Mucosa of descending colon (tissue), 3 donors: Measurements from ENCODE around the gene PTGFR. TPM values are rescaled to one million over a fixed set of nuclear protein-coding genes. Genes with fewer than 3 reads are reported as not detected.

Experiments used
- ATAC-seq: fragments of 200-7000 bp; cut with Tn5 transposase; one replicate; pipeline ENCODE4 v1.9.1; 2020; ENCODE audit warnings: mild to moderate bottlenecking, moderate library complexity
- DNase-seq, 3 donors: peaks; one replicate each; pipeline ENCODE4 v3.0.0-alpha.2; 2020
- H3K36me3 ChIP-seq: fragments of 200-600 bp; one replicate; pipeline ENCODE4 v1.8.0; 2021; ENCODE audit warnings: low read depth, mild to moderate bottlenecking
- H3K4me1 ChIP-seq: fragments of 200-600 bp; one replicate; pipeline ENCODE4 v1.8.0; 2021; ENCODE audit warnings: low read depth, mild to moderate bottlenecking
- H3K4me3 ChIP-seq: fragments of 200-600 bp; one replicate; pipeline ENCODE4 v1.8.0; 2021; ENCODE audit warnings: mild to moderate bottlenecking
- H3K9me3 ChIP-seq: fragments of 200-600 bp; one replicate; pipeline ENCODE4 v1.8.0; 2021; ENCODE audit warnings: mild to moderate bottlenecking
- CTCF ChIP-seq: fragments of 200-600 bp; IDR thresholded peaks from one replicate; pipeline ENCODE4 v1.8.0; 2022; ENCODE audit warnings: antibody characterized with exemption, mild to moderate bottlenecking
- intact Hi-C, 2 donors: fragments of 100-400 bp; cut with DNase I in 1 of 2; cut with micrococcal nuclease in 1 of 2; formaldehyde crosslinking; loops; one replicate each; pipeline versions ENCODE4 v1.11.0 to v1.11.1; 2022; cut with DNase I, micrococcal nuclease
- total RNA-seq, 3 donors: library from RNA; stranded (reverse); fragmentation: NEBNext Ultra II Directional in 2 of 3; extraction: Animal tissue kit (Norgen Biotek cat#: 25700) in 2 of 3; gene quantifications; one replicate each; pipeline versions ENCODE4 v1.2.1 to v1.2.4, GENCODE V29; 2021 to 2023
- donor health status: DM: no; HTN: no; CAD: no; lungs with moderate emphysema.
- donor health status: DM: no; HTN: no; CAD: no.
- donor health status: DM: no; HTN: yes; CAD: no.

PTGFR gene
- total RNA-seq, 3 donors from 2014 or later, result 0.49 to 2.1 (median 1.7) TPM

GRCh38 chr1:78497201-78497600, 6.4 kb downstream of the PTGFR start:
- Histone ChIP-seq H3K4me1 (no peaks in the 10 kb centered on the region), H3K36me3 (no peaks in the 10 kb centered on the region), H3K4me3 (no peak overlapping the region), H3K9me3 (no peaks in the 10 kb centered on the region)
- ATAC-seq (no peak), DNase-seq (no peak)
- intact Hi-C loops, result no loop called here
- TF ChIP-seq CTCF, result no peak

GRCh38 chr1:78500529-78500928, 9.8 kb downstream of the PTGFR start:
- ATAC-seq, result no peak
- Histone ChIP-seq H3K9me3 (no peaks in the 10 kb centered on the region), H3K36me3 (no peaks in the 10 kb centered on the region), H3K4me3 (no peak overlapping the region), H3K4me1 (no peaks in the 10 kb centered on the region)
- no peak for TF ChIP-seq CTCF
- DNase-seq, result no peak
- intact Hi-C loops, result no loop called here

- intact Hi-C loops, result no loop called here
- no peak for ATAC-seq
These were observed 10.4 kb downstream of the PTGFR start for GRCh38 chr1:78501203-78501602.

GRCh38 chr1:78511334-78511733, 20.6 kb downstream of the PTGFR start:
- Histone ChIP-seq H3K4me1 (no peaks in the 10 kb centered on the region), H3K4me3 (no peak overlapping the region), H3K9me3 (peaks cover 10% of the 10 kb centered on the region), H3K36me3 (no peaks in the 10 kb centered on the region)
- intact Hi-C loops, result no loop called here
- DNase-seq, result no peak
- ATAC-seq, result no peak
- TF ChIP-seq CTCF, result no peak

More at GRCh38 chr1:78501203-78501602, 10.4 kb downstream of the PTGFR start:
- Histone ChIP-seq H3K4me3 (no peak overlapping the region), H3K36me3 (no peaks in the 10 kb centered on the region), H3K9me3 (no peaks in the 10 kb centered on the region), H3K4me1 (no peaks in the 10 kb centered on the region)
- DNase-seq, result no peak
- TF ChIP-seq CTCF, result no peak

GRCh38 chr1:78516716-78517115, 25.9 kb downstream of the PTGFR start:
- ATAC-seq (no peak), DNase-seq (no peak)
- intact Hi-C loops, result no loop called here
- H3K9me3 ChIP-seq, result peaks cover 4% of the 10 kb centered on the region
- H3K4me3 ChIP-seq, result no peak overlapping the region
- H3K36me3 ChIP-seq, result no peaks in the 10 kb centered on the region
- TF ChIP-seq CTCF, result no peak
- H3K4me1 ChIP-seq, result no peaks in the 10 kb centered on the region

GRCh38 chr1:78519446-78519845, 28.7 kb downstream of the PTGFR start:
- no peak for TF ChIP-seq CTCF
- H3K4me1 ChIP-seq, result no peaks in the 10 kb centered on the region
- ATAC-seq, result no peak
- H3K36me3 ChIP-seq, result no peaks in the 10 kb centered on the region
- no peaks in the 10 kb centered on the region for H3K9me3 ChIP-seq
- intact Hi-C loops, result no loop called here
- no peak overlapping the region for H3K4me3 ChIP-seq
- DNase-seq, result no peak
